Measurements from ENCODE around the gene SSBP4. TPM values are rescaled to one million over a fixed set of nuclear protein-coding genes. Genes with fewer than 3 reads are reported as not detected.

Gene SSBP4
- total and polyA plus RNA-seq, 4 donors: 4.0 to 19.0 (median 11.5) TPM

DNA sequence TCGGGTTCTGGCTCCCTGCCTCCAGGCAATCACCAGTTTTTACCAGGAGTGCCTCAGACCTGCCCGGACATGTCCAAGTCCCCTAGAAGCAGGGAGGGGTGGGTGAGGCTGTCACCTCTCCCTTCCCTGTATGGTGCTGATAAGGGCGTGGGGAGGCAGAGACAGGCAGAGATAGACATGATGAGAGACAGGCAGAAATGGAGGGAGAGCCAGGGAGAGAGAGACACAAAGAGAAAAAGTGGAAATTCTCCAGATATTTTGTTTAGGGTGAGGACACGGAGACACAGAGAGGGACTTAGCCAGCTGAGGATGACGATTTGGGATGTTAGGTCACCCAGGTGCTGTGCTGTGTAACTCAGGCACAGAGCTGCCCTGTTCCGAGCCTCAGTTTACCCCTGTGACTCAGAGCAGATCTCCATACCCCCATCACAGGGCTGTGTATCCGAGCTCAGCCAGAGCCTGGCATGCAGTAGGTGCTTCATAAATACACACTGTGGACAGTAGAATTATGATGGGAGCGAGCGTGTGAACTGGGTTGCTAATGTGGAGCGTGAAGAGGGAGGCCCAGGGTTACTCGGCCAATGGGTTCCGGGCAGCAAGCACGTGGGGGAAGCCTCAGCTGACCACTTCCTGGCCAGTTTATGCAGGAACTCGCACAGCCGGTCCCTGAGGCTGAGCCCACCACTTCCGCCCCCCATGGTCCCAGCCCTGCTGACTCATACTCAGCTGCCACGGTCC, 45.1 kb upstream of the SSBP4 start:
- Histone ChIP-seq H3K4me3 (ENCODE audit: low read depth in 1 of 3, low read length in 3 of 3) (no peak overlapping the region), H3K27ac (ENCODE audit: low read depth in 1 of 2, low read length in 2 of 2) (peak overlapping the region; percentile 51 to 70), H3K27me3 (ENCODE audit: control insufficient read depth in 4 of 4, insufficient read depth in 4 of 4, low read length in 3 of 4) (no peaks in the 10 kb centered on the region), H3K9ac (ENCODE audit: low read depth in 1 of 2, low read length in 2 of 2) (peak overlapping the region; percentile 38 to 55), H3K36me3 (ENCODE audit: control insufficient read depth in 4 of 4, insufficient read depth in 3 of 4, low read depth in 1 of 4, low read length in 3 of 4) (no peaks in the 10 kb centered on the region), H3K4me1 (ENCODE audit: control insufficient read depth in 4 of 4, insufficient read depth in 4 of 4, low read length in 3 of 4) (peaks cover 6 to 30% (median 17%) of the 10 kb centered on the region in 4 donors), H3K9me3 (ENCODE audit: control insufficient read depth in 4 of 4, low read length in 3 of 4) (no peaks in the 10 kb centered on the region)
- peak; percentile 84 for DNase-seq (ENCODE audit: low spot score)
- no peak for TF ChIP-seq SP1 (IDR thresholded peaks at IDR 0.05)
- TF ChIP-seq RAD21 (IDR thresholded peaks at IDR 0.05): no peak
- TF ChIP-seq HNF4A (conservative IDR thresholded peaks at IDR 0.05): no peak
- no peak for TF ChIP-seq FOXA1 (IDR thresholded peaks at IDR 0.05)
- TF ChIP-seq JUND (IDR thresholded peaks at IDR 0.05): peak in 1 of 2 donors; percentile 60
- peak in 1 of 2 donors; percentile 13 for TF ChIP-seq RXRA (IDR thresholded peaks at IDR 0.05)
- peak; percentile 51 to 63 for TF ChIP-seq GABPA (IDR thresholded peaks at IDR 0.05 in 1 of 2, conservative IDR thresholded peaks at IDR 0.05 in 1 of 2)
- TF ChIP-seq, protein P1, sequence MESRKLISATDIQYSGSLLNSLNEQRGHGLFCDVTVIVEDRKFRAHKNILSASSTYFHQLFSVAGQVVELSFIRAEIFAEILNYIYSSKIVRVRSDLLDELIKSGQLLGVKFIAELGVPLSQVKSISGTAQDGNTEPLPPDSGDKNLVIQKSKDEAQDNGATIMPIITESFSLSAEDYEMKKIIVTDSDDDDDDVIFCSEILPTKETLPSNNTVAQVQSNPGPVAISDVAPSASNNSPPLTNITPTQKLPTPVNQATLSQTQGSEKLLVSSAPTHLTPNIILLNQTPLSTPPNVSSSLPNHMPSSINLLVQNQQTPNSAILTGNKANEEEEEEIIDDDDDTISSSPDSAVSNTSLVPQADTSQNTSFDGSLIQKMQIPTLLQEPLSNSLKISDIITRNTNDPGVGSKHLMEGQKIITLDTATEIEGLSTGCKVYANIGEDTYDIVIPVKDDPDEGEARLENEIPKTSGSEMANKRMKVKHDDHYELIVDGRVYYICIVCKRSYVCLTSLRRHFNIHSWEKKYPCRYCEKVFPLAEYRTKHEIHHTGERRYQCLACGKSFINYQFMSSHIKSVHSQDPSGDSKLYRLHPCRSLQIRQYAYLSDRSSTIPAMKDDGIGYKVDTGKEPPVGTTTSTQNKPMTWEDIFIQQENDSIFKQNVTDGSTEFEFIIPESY (IDR thresholded peaks at IDR 0.05): no peak
- TF ChIP-seq YY1 (IDR thresholded peaks at IDR 0.05): no peak
- no peak for TF ChIP-seq CTCF (IDR thresholded peaks at IDR 0.05; ENCODE audit: low read depth, low read length, missing input control)
- TF ChIP-seq FOXA2 (IDR thresholded peaks at IDR 0.05): no peak
- TF ChIP-seq, protein P2, sequence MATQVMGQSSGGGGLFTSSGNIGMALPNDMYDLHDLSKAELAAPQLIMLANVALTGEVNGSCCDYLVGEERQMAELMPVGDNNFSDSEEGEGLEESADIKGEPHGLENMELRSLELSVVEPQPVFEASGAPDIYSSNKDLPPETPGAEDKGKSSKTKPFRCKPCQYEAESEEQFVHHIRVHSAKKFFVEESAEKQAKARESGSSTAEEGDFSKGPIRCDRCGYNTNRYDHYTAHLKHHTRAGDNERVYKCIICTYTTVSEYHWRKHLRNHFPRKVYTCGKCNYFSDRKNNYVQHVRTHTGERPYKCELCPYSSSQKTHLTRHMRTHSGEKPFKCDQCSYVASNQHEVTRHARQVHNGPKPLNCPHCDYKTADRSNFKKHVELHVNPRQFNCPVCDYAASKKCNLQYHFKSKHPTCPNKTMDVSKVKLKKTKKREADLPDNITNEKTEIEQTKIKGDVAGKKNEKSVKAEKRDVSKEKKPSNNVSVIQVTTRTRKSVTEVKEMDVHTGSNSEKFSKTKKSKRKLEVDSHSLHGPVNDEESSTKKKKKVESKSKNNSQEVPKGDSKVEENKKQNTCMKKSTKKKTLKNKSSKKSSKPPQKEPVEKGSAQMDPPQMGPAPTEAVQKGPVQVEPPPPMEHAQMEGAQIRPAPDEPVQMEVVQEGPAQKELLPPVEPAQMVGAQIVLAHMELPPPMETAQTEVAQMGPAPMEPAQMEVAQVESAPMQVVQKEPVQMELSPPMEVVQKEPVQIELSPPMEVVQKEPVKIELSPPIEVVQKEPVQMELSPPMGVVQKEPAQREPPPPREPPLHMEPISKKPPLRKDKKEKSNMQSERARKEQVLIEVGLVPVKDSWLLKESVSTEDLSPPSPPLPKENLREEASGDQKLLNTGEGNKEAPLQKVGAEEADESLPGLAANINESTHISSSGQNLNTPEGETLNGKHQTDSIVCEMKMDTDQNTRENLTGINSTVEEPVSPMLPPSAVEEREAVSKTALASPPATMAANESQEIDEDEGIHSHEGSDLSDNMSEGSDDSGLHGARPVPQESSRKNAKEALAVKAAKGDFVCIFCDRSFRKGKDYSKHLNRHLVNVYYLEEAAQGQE (IDR thresholded peaks at IDR 0.05): no peak
- no peak for TF ChIP-seq EGR1 (IDR thresholded peaks at IDR 0.05; ENCODE audit: low read depth in 2 of 2)
- TF ChIP-seq TAF1 (conservative IDR thresholded peaks at IDR 0.05): no peak
- TF ChIP-seq, protein P3, sequence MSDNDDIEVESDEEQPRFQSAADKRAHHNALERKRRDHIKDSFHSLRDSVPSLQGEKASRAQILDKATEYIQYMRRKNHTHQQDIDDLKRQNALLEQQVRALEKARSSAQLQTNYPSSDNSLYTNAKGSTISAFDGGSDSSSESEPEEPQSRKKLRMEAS (IDR thresholded peaks at IDR 0.05): peak; percentile 34
- no peak for TF ChIP-seq ATF3 (IDR thresholded peaks at IDR 0.05)
- no peak for TF ChIP-seq HNF4G (IDR thresholded peaks at IDR 0.05)
- TF ChIP-seq NR2F2 (IDR thresholded peaks at IDR 0.05): no peak
- 40% methylated on average over 17 of the region's 17 CpGs for WGBS
